Stimulated activated CD4-positive, alpha-beta T cell treated with anti-CD3 and anti-CD28 coated beads, Interleukin-2, amount 100 ng/mL, for 48 hours (primary cell): ENCODE measurements around the gene GMDS.
"Not testable (repeated sequence)": the region's sequence is repeated elsewhere in the genome, so short reads cannot be mapped to it uniquely, and the experiment has no call there.

ENCODE experiments used
- DNase-seq, 2 donors: peaks; one replicate each; pipeline ENCODE4 v3.0.0-alpha.2; 2020

The GMDS gene

DNA sequence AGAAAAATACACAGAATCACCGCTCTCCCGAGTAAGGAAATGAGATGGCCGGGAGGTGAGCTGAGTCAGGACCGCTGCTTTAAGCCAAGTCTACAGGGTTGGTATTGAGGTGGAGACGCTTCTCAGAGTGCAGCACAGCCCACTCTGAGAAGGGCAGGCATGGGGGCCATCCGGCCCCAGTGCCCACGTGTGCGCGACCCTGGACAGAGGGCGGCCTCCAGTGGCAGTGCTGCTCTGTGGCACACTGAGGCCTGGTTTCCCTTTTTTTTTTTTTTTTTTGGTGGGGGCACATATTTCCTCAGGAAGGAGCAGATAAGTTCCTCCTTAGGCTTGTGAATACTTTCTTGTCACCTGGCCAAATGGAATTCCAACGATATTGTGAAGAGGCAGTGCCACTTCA, 546.9 kb downstream of the GMDS start:
- DNase-seq: no peak

DNA sequence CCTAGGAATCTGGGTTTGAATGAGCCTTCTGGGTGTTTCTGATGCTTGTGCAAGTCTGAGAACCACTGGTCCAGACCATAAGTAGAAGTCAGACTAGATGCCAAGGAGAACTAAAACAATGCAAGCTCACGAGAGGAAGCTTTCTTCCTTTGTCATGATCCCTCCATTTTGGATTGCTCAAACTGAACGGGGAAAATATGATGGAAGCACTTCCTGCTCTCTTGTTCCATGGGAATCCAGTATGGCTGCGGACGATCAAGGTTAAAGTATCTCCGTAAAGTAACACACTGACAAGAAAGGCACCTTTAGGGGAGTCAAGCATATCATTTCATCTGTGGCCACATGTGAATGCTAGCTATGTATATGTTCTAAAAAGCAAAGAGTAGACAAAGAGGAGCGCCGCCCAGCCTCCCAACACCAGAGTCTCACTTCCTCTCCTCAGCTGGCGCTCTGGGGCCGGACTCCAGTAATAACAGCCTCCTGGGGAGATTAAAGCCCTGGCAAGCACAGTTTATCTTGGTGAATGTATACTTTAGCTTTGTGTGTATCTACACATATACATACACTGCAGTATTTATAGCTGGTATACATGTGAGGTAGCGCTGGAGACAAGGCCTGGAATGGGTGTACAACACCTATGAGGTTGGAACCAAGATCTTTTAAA, 547.6 kb downstream of the GMDS start:
- no peak for DNase-seq

DNA sequence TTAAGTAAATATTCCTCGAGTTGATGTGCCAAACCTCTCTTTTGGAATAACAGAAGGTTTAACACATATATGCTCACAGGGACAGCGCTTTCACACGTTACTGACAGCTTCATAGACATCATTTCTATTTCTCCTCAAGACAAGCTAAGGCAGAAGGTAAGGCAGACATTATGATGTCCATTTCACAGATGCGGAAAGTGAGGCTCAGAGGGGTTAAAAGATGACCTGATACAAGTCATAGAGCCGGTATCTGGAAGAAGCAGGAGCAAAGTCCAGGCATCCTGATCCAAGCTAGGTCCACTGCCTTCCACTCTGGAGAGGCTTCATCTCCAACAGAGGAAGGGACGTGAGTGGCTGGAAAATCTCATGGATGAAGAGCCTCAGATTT, 548.9 kb downstream of the GMDS start:
- DNase-seq: no peak

DNA sequence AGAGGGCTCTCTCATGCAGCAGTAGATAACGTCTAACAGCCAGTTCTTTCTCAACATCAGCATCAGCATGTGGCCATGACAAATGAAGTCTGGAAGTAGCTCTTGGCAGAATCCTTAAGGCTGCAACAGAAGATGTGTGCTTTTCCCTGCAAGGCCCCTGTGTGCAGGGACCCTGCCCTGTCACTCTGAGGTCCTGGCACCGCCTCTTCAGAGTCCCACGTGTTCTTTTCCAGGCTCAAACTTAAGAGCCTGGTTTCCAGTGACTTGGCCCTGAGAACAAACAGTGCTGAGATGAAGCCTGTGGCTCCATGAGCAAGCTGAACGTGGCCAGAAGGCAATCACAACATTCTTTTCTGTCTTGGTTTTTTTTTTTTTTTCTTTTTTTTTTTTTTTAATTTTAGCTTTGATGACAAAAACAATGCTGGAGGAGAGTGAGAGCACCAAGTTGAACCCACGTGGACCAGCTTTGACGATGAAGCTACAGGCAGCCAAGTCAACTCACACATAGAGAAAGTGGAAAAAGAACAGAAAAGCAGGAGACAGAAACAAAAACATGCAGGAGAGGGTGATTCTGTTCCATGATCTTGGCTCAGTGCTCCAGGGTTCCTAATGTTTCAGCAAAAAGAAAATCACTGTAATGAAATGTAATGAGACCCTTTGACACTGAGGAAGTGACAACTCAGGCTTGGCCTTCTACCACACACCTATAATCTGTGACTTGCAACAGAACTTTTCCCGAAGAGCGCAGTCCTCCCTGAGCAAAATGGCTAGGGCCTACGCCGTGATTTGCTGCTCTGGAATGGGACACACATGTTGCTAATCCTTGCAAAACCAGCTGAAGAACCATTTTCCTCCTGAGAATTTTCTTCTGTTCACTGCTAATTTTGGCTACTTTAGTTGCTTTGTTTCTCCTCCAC, 549.6 kb downstream of the GMDS start:
- DNase-seq: no peak

DNA sequence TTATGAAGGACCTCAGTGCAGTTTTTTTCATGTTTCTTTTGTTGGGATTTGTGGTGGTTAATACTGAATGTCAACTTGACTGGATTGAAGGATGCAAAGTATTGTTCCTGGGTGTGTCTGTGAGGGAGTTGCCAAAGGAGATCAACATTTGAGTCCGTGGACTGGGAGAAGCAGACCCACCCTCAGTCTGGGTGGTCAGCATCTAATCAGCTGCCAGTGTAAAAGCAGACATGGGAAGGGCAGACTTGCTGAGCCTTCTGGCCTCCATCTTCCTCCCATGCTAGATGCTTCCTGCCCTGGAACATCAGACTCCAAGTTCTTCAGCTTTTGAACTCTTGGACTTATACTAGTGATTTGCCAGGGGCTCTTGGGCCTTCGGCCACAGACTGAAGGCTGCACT, 553.6 kb downstream of the GMDS start:
- DNase-seq: not testable (repeated sequence)

DNA sequence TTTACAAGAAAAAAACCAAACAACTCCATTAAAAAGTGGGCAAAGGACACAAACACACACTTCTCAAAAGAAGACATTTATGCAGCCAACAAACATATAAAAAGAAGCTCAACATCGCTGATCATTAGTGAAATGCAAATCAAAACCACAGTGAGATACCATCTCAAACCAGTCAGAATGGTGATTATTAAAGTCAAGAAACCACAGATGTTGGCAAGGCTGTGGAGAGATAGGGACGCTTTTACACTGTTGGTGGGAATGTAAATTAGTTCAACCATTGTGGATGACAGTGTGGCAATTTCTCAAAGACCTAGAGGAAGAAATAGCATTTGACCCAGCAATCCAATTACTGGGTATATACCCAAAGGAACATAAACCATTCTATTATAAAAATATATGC, 554.7 kb downstream of the GMDS start:
- not testable (repeated sequence) for DNase-seq

DNA sequence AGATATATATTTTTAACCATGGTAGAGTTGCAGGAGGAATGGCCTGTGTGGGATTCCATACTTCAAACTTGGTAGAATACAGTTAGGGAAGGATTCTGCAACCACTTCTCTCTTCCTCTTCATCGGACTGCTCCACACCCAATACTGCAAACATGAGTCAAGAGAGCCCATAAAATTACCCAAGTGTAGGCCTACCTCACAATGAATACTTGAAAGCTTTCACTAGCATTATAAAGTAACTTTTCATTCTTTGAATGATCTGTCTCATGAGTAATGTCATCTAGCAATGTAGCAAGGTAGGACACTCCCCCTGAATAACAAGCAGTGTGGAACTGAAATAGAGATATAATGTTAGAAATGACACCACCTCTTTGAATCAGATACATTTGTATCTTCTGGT, 556.3 kb downstream of the GMDS start:
- DNase-seq: no peak

DNA sequence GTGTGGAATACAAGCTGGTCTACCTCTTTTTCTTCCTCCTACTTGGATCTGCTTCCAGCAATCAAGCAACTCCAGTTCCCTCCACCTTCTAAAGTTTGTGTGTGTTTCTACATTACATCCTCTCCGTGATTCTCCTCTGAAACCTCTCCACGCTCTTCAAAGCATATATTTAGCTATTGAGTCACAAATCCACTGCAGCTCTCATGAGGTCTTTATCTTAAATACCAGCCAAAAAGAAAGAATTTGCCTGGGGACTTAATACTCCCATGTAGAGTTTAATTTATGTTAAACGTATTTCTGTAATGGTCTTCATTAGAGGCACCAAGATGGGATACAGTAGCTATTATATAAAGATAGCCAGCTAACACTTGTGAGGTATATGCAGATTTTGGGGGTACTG, 557.0 kb downstream of the GMDS start:
- no peak for DNase-seq

DNA sequence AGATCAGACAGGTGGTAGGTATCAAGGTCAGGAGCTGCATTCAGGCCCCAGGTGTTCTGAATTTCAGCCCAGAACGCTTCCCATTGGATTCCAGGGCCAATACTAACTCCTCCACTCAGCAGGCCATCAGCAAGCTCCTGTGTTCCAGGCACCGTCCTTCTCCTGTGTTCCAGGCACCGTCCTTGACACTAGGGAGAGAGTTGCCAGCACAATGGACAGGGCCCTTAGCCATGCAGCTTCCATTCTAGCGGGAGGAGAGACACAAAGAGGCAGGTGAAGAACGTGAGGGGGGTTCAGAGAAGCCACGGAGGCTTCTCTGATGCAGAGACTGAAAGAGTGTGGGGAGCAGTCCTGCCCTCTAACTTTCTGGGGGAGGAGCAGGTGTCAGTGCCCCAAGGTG, 558.0 kb downstream of the GMDS start:
- no peak for DNase-seq

DNA sequence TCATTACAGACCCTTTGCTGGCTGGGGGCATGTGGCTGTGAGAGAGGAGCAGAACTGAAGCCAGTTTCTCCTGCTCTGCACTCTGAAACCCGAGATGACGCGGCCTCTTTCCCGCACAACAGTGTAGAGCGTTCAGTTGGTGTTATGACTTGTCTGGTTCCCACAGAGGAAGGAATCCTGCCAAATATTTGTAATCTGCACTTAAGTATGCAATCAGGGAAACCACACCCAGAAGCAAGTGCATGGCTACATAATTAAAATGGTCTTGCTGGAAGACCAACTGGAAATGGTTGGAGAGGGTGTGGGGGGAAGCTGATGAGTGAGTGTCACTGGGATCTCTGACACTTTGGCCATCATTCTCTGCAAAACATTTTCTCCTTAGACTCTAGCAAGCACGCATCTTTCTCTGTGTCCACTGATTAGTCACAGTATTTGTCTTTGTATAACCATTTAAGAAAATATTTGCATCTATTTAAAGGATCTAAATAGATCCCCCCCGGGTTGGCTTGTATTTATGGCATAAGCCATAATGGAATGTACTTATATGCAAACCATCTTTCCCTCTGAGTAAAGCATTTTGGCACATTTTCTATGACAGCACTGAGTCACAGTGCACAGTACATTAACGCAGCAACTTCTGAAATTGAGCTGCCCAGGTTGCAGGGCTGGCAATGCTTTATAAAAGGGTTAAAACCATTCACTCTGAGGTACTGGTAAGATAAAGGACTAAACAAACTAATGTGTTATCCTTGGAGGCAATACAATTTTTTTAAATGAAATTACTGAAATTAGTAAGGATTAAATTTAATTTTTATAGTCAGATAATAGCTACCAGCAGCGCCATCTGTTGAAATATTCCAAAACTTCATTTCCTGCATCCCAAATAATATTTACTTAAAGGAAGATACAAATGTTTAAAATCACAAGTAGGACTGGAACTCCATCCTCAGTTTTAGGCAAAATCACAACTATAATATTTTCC, 559.0 kb downstream of the GMDS start:
- DNase-seq: no peak

DNA sequence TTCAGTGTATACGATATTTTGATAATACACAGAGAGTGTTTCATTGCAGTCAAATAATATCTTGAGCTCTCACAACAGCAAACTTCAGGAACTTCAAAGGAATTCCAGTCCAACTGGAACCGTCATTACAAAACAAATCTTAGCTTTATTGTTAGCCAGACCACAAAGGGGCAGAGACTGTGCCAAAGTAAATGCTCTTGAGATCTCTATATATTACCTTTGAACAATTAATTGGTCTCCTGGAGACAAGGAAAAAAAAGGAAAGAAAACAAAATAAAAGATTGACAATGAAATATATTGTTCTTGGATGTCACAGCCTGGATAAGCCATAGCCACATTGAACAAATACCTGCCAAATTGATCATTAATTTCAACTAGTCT, 565.7 kb downstream of the GMDS start:
- DNase-seq: no peak

DNA sequence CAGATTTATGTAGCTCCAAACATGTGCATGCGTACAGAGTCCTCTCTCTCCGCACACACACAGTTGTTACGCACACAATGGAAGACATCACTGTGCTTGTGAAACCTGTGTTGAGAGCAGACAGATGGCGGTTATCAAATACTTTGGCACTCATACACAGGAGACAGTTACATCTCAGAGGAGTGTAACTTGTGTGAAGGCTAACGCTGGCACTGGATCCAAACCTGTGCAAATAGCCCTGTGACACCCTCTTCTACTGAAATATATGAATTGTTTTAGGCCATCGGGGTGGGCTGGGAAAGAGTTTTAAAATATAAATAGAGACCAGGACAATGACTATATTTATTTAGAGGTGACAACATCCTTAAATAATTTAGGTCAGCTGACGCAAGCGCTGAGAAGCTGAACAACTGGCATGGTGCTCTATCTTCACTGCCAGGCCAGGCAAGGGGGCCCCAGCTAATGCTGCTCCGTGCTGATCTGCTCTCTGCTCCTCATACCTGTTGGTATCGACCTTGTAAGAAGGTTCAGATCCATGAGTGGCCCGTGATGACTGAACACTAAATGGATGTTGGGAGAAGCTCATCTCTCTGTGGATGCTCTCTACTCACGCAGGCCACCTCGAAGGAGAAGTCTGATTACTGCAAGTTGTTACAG, 566.2 kb downstream of the GMDS start:
- no peak for DNase-seq

DNA sequence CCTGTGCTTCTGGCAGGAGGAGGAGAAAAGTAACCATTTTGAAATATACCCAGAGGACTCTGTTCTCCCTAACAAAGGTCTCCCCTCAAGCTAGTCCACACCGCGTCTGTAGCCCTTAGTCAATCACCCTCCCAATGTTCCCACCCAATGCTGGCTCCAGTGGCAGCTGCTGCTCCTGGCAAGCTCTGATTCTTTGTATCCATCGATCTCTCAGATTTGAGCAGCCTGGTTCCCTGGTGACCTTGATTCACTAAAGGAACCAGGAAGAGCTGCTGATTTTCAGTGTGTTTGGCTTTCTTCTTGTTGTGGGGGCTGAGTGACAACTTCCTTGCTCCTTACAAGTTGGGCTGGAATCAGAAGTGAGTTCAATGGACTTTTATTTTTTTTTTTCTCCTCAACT, 567.2 kb downstream of the GMDS start:
- no peak for DNase-seq

DNA sequence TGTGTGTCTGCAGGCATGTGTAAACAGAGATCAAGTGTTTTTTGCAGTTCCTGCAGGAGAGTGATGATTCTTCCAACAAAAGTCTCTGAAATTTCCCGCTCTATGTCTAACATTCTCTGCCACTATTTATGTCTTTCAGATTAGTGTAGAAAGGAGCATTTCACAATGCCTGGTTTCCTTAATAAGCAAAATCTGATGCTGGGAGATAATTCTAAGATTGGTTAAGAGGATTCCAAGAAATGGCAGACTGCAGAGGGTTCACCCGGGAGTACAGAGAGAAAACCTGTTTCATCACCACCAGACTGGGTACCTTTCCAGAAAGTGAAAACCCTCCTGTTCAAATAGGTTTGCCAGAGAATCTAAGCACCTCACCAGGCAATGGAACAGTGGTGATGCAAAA, 573.0 kb downstream of the GMDS start:
- no peak for DNase-seq

DNA sequence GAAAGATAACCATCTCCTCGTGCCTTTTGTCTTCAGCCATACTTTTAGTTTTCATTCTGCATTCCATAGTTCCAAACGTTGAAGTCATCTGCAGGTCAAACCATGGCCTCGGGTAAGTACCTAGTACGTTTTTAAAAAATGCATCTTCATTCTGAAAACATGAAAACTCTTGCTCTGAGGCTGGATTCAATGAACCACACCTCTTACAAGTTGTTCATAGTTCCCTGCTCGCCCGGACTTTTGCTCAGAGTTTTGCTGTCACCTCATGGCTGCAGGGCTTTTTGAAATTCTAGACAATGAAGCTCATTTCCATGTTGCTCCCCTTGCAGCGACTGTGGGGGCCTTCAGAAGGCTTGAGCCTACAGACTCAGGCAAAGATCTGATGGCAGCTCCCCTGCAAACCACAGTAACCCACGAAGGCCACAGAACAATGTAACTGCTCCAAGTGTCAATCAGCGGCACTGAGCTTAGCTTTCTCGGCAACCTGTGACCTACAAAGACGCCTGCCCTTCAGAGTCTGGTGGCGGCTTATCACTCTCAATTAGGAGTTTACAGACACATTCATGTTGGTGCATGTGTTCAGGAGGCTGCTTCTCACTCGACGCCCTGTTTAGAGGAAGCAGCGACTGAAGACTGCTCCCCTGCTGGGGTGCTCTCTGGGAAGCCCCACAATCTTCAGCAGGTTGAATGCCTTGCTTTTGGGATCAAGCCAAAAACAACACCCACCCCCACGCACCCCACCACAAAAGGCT, 574.5 kb downstream of the GMDS start:
- DNase-seq: no peak

DNA sequence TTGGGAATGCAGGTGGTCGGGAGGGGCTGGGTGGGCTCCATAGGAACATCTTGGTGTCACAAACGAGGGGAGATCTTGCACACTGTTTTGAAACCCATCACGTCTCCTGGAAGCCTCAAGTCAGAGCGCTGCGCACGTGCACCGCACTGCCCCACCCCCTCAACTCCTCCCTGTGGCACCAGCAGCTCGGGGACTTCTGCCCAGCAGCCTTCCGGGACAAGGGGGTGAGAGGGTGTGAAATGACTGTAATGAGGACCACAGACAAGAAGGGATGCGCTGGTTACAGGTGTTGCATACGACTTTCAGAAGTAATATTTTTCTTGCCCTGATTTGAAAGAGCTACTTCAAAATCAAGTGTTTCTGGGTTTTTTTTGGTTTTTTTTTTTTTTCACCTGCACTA, 575.4 kb downstream of the GMDS start:
- DNase-seq: no peak

DNA sequence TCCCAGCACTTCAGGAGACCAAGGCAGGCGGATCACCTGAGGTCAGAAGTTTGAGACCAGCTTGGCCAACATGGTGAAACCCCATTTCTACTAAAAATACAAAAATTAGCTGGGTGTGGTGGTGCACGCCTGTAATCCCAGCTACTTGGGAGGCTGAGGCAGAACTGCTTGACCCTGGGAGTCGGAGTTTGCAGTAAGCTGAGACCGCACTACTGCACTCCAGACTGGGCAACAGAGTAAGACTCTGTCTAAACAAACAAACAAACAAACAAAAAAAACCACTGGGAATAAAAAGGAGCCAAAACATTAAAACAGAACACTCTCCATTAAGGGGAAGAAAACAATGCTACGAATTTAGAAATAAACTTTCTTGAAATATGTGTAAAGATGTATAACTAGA, 576.9 kb downstream of the GMDS start:
- not testable (repeated sequence) for DNase-seq

DNA sequence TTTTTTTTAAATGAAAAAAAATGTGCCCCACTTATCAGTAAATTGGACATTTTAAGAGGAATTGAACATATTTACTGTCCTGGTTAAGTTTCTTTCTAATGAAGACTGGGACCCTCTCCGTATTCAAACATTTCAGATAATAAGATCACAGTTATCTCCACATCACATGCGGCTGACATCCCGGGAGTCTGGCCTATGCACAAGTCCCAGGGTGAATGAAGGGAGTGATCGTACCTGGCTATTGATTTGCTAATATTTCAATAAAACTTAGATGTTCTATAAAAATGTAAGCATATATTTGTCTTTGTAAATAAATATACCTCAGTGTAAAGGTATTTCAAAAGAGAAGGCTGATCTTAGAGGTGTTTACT, 577.6 kb downstream of the GMDS start:
- DNase-seq: no peak

DNA sequence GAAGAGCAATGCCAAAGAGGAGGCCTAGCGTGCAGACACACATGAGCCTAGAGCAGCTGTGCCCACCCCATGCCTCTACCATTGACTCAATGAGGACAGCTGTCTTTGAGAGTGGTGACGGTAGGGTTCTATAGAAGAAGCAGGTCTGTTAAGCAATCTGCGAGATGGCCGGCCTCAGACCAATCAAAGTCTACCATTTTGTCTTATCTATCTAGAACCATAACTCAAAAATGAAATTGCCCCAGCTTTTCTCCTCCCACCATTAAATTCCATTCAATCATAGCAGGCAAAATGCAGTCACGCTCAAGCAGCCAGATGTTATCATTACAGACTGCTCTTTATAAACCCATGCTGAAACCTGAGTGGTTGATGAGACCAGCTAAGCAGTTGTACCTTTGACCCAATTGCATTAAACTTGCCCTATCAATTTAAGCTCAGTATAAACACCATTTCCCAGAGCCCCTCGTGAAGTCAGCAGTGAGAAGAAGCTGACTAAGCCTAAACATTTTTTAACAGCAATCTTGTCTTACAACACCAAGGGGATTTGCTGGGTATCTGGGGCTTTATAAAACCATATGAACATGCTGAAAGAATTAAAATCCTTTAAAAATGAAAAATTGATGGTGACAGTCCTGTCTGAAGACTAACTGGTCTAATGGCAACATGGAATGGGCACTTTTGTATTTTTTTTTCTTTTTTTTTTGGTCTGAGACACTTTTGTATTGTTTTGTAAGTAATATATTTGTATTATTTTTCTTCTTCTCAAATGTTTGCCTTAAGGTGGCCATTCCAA, 578.2 kb downstream of the GMDS start:
- no peak for DNase-seq

DNA sequence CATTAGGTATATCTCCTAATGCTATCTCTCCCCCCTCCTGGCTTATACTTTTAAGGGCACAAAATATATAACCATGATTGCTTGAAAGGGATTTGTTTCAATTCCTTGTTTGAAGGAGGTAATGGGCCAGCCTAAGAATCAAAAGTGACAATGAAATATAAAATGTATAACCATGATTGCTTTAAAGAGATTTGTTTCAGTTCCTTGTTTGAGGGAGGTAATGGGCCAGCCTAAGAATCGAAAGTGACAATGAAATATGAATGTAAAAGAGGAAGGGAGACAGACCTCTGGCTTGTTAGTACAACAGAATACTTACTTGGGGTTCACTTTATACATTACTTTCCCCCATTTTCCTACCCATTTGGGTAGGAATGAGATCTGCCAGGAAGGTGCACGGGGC, 580.2 kb downstream of the GMDS start:
- DNase-seq: no peak

DNA sequence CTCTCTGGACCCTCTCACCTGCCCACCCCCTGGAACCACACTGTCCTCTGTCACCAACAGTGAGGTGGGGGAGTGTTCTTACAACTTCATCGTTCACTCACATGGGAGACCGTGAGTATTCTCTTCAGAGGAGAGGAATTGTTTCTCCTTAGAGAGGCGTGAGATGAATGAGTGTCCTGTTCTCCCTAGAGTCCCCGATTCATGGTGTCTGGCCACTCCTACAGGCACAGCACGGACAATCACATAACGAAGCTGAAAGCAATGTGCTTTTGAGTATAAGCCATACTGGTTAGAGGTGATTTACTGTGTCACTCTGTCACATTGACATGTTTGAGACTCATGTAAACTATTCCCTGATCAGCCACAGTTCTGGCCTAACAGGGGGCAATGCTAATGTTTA, 581.1 kb downstream of the GMDS start:
- DNase-seq: no peak
